GM18526 (cell line): Measurements from ENCODE around the gene PLAGL2.

Experiments
- POLR2A ChIP-seq: IDR thresholded peaks from 3 replicates; pipeline ENCODE4 v1.6.1; 2011; ENCODE audit not compliant: insufficient read length; ENCODE audit errors: extremely low read depth

Gene PLAGL2

GRCh38 chr20:32215147-32215546 is 7.6 kb upstream of the PLAGL2 start:
- no peak for TF ChIP-seq POLR2A

- TF ChIP-seq POLR2A = no peak
These were observed 6.3 kb upstream of the PLAGL2 start for GRCh38 chr20:32213870-32214269.

GRCh38 chr20:32209850-32210605 is 2.5 kb upstream of the PLAGL2 start:
- no peak for TF ChIP-seq POLR2A

GRCh38 chr20:32208499-32209154 is 1.1 kb upstream of the PLAGL2 start:
- TF ChIP-seq POLR2A = no peak

GRCh38 chr20:32206760-32207625 is 550 bp downstream of the PLAGL2 start:
- no peak for TF ChIP-seq POLR2A

GRCh38 chr20:32205843-32206759 is 1.4 kb downstream of the PLAGL2 start:
- no peak for TF ChIP-seq POLR2A

- no peak for TF ChIP-seq POLR2A
These were observed 2.3 kb downstream of the PLAGL2 start for GRCh38 chr20:32205110-32205842.

- TF ChIP-seq POLR2A = no peak
These were observed 3.1 kb downstream of the PLAGL2 start for GRCh38 chr20:32204205-32205109.

- no peak for TF ChIP-seq POLR2A
These were observed 4.0 kb downstream of the PLAGL2 start for GRCh38 chr20:32203356-32204204.

GRCh38 chr20:32201977-32202363 is 5.6 kb downstream of the PLAGL2 start:
- no peak for TF ChIP-seq POLR2A

- TF ChIP-seq POLR2A = no peak
These were observed 6.1 kb downstream of the PLAGL2 start for GRCh38 chr20:32201296-32201976.

GRCh38 chr20:32199006-32199405 is 8.5 kb downstream of the PLAGL2 start:
- no peak for TF ChIP-seq POLR2A
